K562 (cell line): Measurements from ENCODE around the gene B4GALT5. TPM values are rescaled to one million over a fixed set of nuclear protein-coding genes. Genes with fewer than 3 reads are reported as not detected.

Source experiments
- ATF1 ChIP-seq, 2 experiments: fragments of 450-650 bp in 1 of 2; IDR thresholded peaks; 2 replicates each; pipeline ENCODE4 v1.6.1; 2016; ENCODE audit warnings: missing compliant biosample characterization in 1 of 2, missing genetic modification characterization in 1 of 2
- CREM ChIP-seq: IDR thresholded peaks from 2 replicates; pipeline ENCODE4 v1.6.1; 2014; ENCODE audit warnings: antibody characterized with exemption, low read depth
- ELF2 ChIP-seq: fragments of 250-450 bp; sonication (Bioruptor Pico); IDR thresholded peaks from 2 replicates; pipeline ENCODE4 v1.5.0; 2021; ENCODE audit warnings: mild to moderate bottlenecking
- ELF4 ChIP-seq: fragments of 450-650 bp; formaldehyde crosslinking; IDR thresholded peaks from 2 replicates; pipeline ENCODE4 v1.4.0; 2022; ENCODE audit warnings: missing genetic modification characterization
- ESRRA ChIP-seq: fragments of 450-650 bp; IDR thresholded peaks from 2 replicates; pipeline ENCODE4 v1.6.1; 2014; ENCODE audit warnings: low read depth, mild to moderate bottlenecking, moderate library complexity, borderline replicate concordance
- FOSL1 ChIP-seq: fragments of 200-800 bp; sonication (Bioruptor generic); conservative IDR thresholded peaks from 2 replicates; pipeline ENCODE4 v1.6.1; 2016; ENCODE audit warnings: missing genetic modification characterization, missing compliant biosample characterization
- FOXJ2 ChIP-seq: fragments of 200-800 bp; sonication (Bioruptor generic); IDR thresholded peaks from 2 replicates; pipeline ENCODE4 v1.6.1; 2016; ENCODE audit warnings: missing genetic modification characterization, missing compliant biosample characterization
- MAFF ChIP-seq: IDR thresholded peaks from 2 replicates; pipeline ENCODE4 v1.6.1; 2012; ENCODE audit warnings: low read length, improper control_type of control experiment
- NCOR1 ChIP-seq: fragments of 450-650 bp; IDR thresholded peaks from 2 replicates; pipeline ENCODE4 v1.6.1; 2016; ENCODE audit warnings: mild to moderate bottlenecking, moderate library complexity
- NFE2 ChIP-seq: IDR thresholded peaks from 2 replicates; pipeline ENCODE4 v1.6.1; 2014; ENCODE audit warnings: antibody characterized with exemption, low read depth
- POU5F1 ChIP-seq: fragments of 150-350 bp; IDR thresholded peaks from 2 replicates; pipeline ENCODE4 v1.6.1; 2014; ENCODE audit warnings: borderline replicate concordance, low read length, low read depth, mild to moderate bottlenecking; ENCODE audit not compliant: partially characterized antibody
- SRSF7 ChIP-seq: fragments of 200-400 bp; formaldehyde crosslinking; optimal IDR thresholded peaks from 2 replicates; pipeline ENCODE3; 2017; ENCODE audit warnings: mild to moderate bottlenecking, low read depth, low read length
- YY1 ChIP-seq, 3 experiments: IDR thresholded peaks; 2 replicates each; pipeline ENCODE4 v1.6.1; 2011; ENCODE audit warnings: low read length in 2 of 3, mild to moderate bottlenecking in 2 of 3, moderate library complexity in 2 of 3, borderline replicate concordance in 1 of 3, control low read depth in 1 of 3, low read depth in 1 of 3; ENCODE audit not compliant: insufficient read depth in 3 of 3, insufficient replicate concordance in 2 of 3, control insufficient read depth in 1 of 3, insufficient read length in 1 of 3; ENCODE audit errors: extremely low read depth in 1 of 3
- ZNF316 ChIP-seq: fragments of 450-650 bp; IDR thresholded peaks from 2 replicates; pipeline ENCODE4 v1.6.1; 2016
- ZNF785 ChIP-seq: fragments of 250-450 bp; sonication (Bioruptor Pico); IDR thresholded peaks from 2 replicates; pipeline ENCODE4 v1.4.0; 2020; ENCODE audit warnings: mild to moderate bottlenecking
- polyA plus RNA-seq, 8 experiments: library from polyadenylated mRNA; depleted of rRNA in 4 of 8; stranded (reverse) in 5 of 8; unstranded in 3 of 8; fragments of >200 nt; fragmentation: Nextera tagmentation in 2 of 8; fragmentation: Illumina TruSeq in 1 of 8; extraction: Ambion mirVana in 2 of 8; extraction: Trizol in 1 of 8; gene quantifications; 2 replicates each; pipeline versions ENCODE4 v1.2.1 to v1.2.3, GENCODE V29; 2011 to 2014; ENCODE audit warnings: inconsistent platforms in 1 of 8, missing spikeins in 1 of 8
- total RNA-seq, 7 experiments: library from RNA; depleted of rRNA in 6 of 7; stranded (reverse); fragments of >200 nt in 6 of 7; fragmentation: Illumina TruSeq in 2 of 7; extraction: Trizol in 2 of 7; gene quantifications; 2 replicates each; pipeline versions ENCODE4 v1.2.1 to v1.2.3, GENCODE V29; 2011 to 2021; ENCODE audit warnings: low replicate concordance in 1 of 7
- TF ChIP-seq, protein P1 (sequence below): fragments of 450-650 bp; formaldehyde crosslinking; IDR thresholded peaks from 2 replicates; pipeline ENCODE4 v1.4.0; 2022; ENCODE audit warnings: missing genetic modification characterization
- TF ChIP-seq, protein P2 (sequence below): fragments of 450-650 bp; formaldehyde crosslinking; IDR thresholded peaks from 2 replicates; pipeline ENCODE4 v1.4.0; 2022; ENCODE audit warnings: mild to moderate bottlenecking, moderate library complexity
- TF ChIP-seq, protein P3 (sequence below), 2 experiments: fragments of 450-650 bp in 1 of 2; sonication (generic) in 1 of 2; formaldehyde crosslinking in 1 of 2; IDR thresholded peaks in 1 of 2; conservative IDR thresholded peaks in 1 of 2; 2 replicates each; pipeline versions ENCODE4 v1.6.1 to v1.8.1; 2016 to 2023; ENCODE audit warnings: mild to moderate bottlenecking in 2 of 2, moderate library complexity in 2 of 2, inconsistent platforms in 1 of 2, missing genetic modification reagents in 1 of 2
- TF ChIP-seq, protein P4 (sequence below): fragments of 450-650 bp; IDR thresholded peaks from 2 replicates; pipeline ENCODE4 v1.6.1; 2016
- TF ChIP-seq, protein P5 (sequence below), 2 experiments: fragments of 450-650 bp; conservative IDR thresholded peaks; 2 replicates each; pipeline ENCODE4 v1.6.1; 2017; ENCODE audit warnings: mild to moderate bottlenecking in 2 of 2, moderate library complexity in 2 of 2

The B4GALT5 gene
- total and polyA plus RNA-seq, 9 of the 15 experiments (the other 6 are each of a cell fraction or from before 2014, with no cell fraction given) = 8.5 to 32.6 (median 23.4) TPM

DNA sequence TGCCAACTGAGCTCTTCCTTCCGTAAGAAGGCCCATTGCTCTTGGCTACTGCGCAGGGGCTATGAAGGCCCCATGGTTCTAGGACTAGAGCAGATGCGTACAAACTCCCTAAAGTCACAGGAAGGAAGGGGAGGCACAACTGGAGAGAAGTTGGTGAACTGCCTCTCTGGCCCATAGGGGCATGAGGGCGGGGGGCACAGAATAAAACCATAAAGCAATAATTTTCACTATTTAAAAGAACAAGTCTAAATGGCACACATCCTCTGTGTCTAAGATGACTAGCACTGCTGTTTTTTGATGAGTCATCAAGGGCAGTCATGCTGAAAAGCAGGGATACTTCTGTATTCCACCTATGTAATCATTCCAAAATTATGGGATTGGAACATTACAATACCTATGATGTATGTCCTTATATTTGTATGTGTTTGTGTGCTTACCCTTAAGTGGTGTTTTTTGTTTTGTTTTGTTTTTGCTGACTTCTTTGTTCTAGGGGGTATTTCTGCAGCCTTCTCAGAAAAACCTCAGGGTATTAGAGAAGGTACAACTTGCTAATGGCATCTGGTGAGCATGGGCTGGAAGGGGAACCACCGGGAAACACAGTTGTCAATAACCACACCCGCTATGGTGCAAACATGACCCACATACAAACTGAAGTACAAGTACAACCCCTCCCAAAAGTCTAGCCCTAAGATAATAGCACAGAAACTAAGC lies 36.9 kb downstream of the B4GALT5 start (continued):
- TF ChIP-seq ATF1 (CRISPR knock-in tag; IDR thresholded peaks at IDR 0.05) (no peak), ATF1 (tag; IDR thresholded peaks at IDR 0.05) (peak; percentile 33), SRSF7 (no peak), ELF2 (CRISPR knock-in tag) (peak; percentile 14; the same call in 1 of the 2 replicates), ESRRA (peak; percentile 15; the same call in 1 of the 2 replicates), YY1 (IDR thresholded peaks at IDR 0.05; ENCODE audit: borderline replicate concordance in 1 of 3, control insufficient read depth in 1 of 3, extremely low read depth in 1 of 3, insufficient read depth in 3 of 3, insufficient read length in 1 of 3, insufficient replicate concordance in 2 of 3, low read depth in 1 of 3, low read length in 2 of 3) (peak in 1 of 3 experiments; percentile 38), ELF4 (CRISPR knock-in tag) (no peak), FOSL1 (tag) (peak; percentile 88), MAFF (peak; percentile 97), FOXJ2 (no peak), ZNF316 (peak; percentile 100), CREM (no peak; the same call in 1 of the 2 replicates), NCOR1 (peak; percentile 32; the same call in 1 of the 2 replicates), POU5F1 (peak; percentile 9), NFE2 (peak; percentile 96), ZNF785 (CRISPR knock-in tag) (no peak)
- TF ChIP-seq, protein P1, sequence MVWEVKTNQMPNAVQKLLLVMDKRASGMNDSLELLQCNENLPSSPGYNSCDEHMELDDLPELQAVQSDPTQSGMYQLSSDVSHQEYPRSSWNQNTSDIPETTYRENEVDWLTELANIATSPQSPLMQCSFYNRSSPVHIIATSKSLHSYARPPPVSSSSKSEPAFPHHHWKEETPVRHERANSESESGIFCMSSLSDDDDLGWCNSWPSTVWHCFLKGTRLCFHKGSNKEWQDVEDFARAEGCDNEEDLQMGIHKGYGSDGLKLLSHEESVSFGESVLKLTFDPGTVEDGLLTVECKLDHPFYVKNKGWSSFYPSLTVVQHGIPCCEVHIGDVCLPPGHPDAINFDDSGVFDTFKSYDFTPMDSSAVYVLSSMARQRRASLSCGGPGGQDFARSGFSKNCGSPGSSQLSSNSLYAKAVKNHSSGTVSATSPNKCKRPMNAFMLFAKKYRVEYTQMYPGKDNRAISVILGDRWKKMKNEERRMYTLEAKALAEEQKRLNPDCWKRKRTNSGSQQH (CRISPR knock-in tag) = 0 out of 2 replicates have a peak, but pooled peaks have one; percentile 42
- TF ChIP-seq, protein P2, sequence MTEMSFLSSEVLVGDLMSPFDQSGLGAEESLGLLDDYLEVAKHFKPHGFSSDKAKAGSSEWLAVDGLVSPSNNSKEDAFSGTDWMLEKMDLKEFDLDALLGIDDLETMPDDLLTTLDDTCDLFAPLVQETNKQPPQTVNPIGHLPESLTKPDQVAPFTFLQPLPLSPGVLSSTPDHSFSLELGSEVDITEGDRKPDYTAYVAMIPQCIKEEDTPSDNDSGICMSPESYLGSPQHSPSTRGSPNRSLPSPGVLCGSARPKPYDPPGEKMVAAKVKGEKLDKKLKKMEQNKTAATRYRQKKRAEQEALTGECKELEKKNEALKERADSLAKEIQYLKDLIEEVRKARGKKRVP (CRISPR knock-in tag) = 0 out of 2 replicates have a peak, but pooled peaks have one; percentile 12
- TF ChIP-seq, protein P3, sequence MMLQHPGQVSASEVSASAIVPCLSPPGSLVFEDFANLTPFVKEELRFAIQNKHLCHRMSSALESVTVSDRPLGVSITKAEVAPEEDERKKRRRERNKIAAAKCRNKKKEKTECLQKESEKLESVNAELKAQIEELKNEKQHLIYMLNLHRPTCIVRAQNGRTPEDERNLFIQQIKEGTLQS (IDR thresholded peaks at IDR 0.05) = peak; percentile 97
- TF ChIP-seq, protein P3 (CRISPR knock-in tag; conservative IDR thresholded peaks at IDR 0.05) = no peak
- TF ChIP-seq, protein P4, sequence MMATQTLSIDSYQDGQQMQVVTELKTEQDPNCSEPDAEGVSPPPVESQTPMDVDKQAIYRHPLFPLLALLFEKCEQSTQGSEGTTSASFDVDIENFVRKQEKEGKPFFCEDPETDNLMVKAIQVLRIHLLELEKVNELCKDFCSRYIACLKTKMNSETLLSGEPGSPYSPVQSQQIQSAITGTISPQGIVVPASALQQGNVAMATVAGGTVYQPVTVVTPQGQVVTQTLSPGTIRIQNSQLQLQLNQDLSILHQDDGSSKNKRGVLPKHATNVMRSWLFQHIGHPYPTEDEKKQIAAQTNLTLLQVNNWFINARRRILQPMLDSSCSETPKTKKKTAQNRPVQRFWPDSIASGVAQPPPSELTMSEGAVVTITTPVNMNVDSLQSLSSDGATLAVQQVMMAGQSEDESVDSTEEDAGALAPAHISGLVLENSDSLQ = peak; percentile 31; the same call in 1 of the 2 replicates
- TF ChIP-seq, protein P5, sequence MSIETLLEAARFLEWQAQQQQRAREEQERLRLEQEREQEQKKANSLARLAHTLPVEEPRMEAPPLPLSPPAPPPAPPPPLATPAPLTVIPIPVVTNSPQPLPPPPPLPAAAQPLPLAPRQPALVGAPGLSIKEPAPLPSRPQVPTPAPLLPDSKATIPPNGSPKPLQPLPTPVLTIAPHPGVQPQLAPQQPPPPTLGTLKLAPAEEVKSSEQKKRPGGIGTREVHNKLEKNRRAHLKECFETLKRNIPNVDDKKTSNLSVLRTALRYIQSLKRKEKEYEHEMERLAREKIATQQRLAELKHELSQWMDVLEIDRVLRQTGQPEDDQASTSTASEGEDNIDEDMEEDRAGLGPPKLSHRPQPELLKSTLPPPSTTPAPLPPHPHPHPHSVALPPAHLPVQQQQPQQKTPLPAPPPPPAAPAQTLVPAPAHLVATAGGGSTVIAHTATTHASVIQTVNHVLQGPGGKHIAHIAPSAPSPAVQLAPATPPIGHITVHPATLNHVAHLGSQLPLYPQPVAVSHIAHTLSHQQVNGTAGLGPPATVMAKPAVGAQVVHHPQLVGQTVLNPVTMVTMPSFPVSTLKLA (conservative IDR thresholded peaks at IDR 0.05) = 0 out of 4 replicates have a peak, but pooled peaks of 1 of the 2 experiments have one; percentile 27
